MM.1S (cell line): Measurements from ENCODE around the gene MYO9B.

Experiments used
- DNase-seq: peaks from one replicate; pipeline ENCODE4 v3.0.0-alpha.2; 2015
- H2AFZ ChIP-seq: fragments of 300-600 bp; sonication (generic); 2 replicates; pipeline ENCODE4 v1.6.0; 2016; ENCODE audit warnings: antibody characterized with exemption, low read length
- H3F3A ChIP-seq: fragments of 300-600 bp; sonication (generic); 2 replicates; pipeline ENCODE4 v1.6.1; 2016; ENCODE audit warnings: mild to moderate bottlenecking, antibody characterized with exemption, low read length, moderate library complexity, mixed read lengths; ENCODE audit not compliant: insufficient read depth
- H3K27ac ChIP-seq: fragments of 300-600 bp; sonication (generic); 2 replicates; pipeline ENCODE4 v1.5.1; 2016; ENCODE audit warnings: mild to moderate bottlenecking, low read length
- H3K27me3 ChIP-seq: fragments of 300-600 bp; sonication (generic); replicated peaks from 2 replicates; pipeline ENCODE4 v1.6.0; 2016; ENCODE audit warnings: low read length; ENCODE audit not compliant: insufficient read depth
- H3K36me3 ChIP-seq: fragments of 300-600 bp; sonication (generic); replicated peaks from 2 replicates; pipeline ENCODE4 v1.6.1; 2016; ENCODE audit warnings: mild to moderate bottlenecking, low read length, mixed read lengths; ENCODE audit not compliant: insufficient read depth
- H3K4me1 ChIP-seq: fragments of 300-600 bp; sonication (generic); 2 replicates; pipeline ENCODE4 v1.6.1; 2016; ENCODE audit warnings: low read length, mixed read lengths
- H3K4me2 ChIP-seq: fragments of 300-600 bp; sonication (generic); 2 replicates; pipeline ENCODE4 v1.6.0; 2016; ENCODE audit warnings: low read depth, low read length
- H3K4me3 ChIP-seq: fragments of 300-600 bp; sonication (generic); 2 replicates; pipeline ENCODE4 v1.5.1; 2016; ENCODE audit warnings: low read length, mixed read lengths
- H3K79me2 ChIP-seq: fragments of 300-600 bp; sonication (generic); 2 replicates; pipeline ENCODE4 v1.6.1; 2016; ENCODE audit warnings: mixed run types, low read length, mixed read lengths
- H3K9ac ChIP-seq: fragments of 300-600 bp; sonication (generic); 2 replicates; pipeline ENCODE4 v1.6.1; 2016; ENCODE audit warnings: low read length, mixed read lengths
- H3K9me2 ChIP-seq: fragments of 300-600 bp; sonication (generic); replicated peaks from 2 replicates; pipeline ENCODE4 v1.6.1; 2016; ENCODE audit warnings: mild to moderate bottlenecking, low read length, mixed read lengths; ENCODE audit not compliant: insufficient read depth
- H3K9me3 ChIP-seq: fragments of 300-600 bp; sonication (generic); replicated peaks from 2 replicates; pipeline ENCODE4 v1.6.1; 2016; ENCODE audit warnings: mild to moderate bottlenecking, low read length, mixed read lengths; ENCODE audit not compliant: insufficient read depth
- H4K20me1 ChIP-seq: fragments of 300-600 bp; sonication (generic); 2 replicates; pipeline ENCODE4 v1.6.1; 2016; ENCODE audit warnings: mild to moderate bottlenecking, low read length, moderate library complexity, mixed read lengths; ENCODE audit not compliant: insufficient read depth
- EZH2 ChIP-seq: fragments of 300-600 bp; sonication (generic); optimal IDR thresholded peaks from 2 replicates; pipeline ENCODE3; 2017; ENCODE audit warnings: low read depth, mild to moderate bottlenecking, antibody characterized with exemption, low read length, mixed read lengths
- EZH2phosphoT487 ChIP-seq: fragments of 300-600 bp; sonication (generic); IDR thresholded peaks from 2 replicates; pipeline ENCODE4 v1.6.1; 2018; ENCODE audit warnings: antibody characterized with exemption, low read length
- TF ChIP-seq, protein P1 (sequence below): fragments of 300-600 bp; sonication (generic); IDR thresholded peaks from 2 replicates; pipeline ENCODE4 v1.5.1; 2016; ENCODE audit warnings: antibody characterized with exemption, low read length, mixed read lengths

The MYO9B gene

GRCh38 chr19:17225053-17225452 lies 149.5 kb downstream of the MYO9B start:
- no peak for TF ChIP-seq EZH2phosphoT487
- TF ChIP-seq, protein P1, sequence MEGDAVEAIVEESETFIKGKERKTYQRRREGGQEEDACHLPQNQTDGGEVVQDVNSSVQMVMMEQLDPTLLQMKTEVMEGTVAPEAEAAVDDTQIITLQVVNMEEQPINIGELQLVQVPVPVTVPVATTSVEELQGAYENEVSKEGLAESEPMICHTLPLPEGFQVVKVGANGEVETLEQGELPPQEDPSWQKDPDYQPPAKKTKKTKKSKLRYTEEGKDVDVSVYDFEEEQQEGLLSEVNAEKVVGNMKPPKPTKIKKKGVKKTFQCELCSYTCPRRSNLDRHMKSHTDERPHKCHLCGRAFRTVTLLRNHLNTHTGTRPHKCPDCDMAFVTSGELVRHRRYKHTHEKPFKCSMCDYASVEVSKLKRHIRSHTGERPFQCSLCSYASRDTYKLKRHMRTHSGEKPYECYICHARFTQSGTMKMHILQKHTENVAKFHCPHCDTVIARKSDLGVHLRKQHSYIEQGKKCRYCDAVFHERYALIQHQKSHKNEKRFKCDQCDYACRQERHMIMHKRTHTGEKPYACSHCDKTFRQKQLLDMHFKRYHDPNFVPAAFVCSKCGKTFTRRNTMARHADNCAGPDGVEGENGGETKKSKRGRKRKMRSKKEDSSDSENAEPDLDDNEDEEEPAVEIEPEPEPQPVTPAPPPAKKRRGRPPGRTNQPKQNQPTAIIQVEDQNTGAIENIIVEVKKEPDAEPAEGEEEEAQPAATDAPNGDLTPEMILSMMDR, result no peak
- no peak for TF ChIP-seq EZH2
- H3K27ac ChIP-seq, result no peak overlapping the region
- no peaks in the 10 kb centered on the region; the same call in 1 of the 2 replicates for H3K27me3 ChIP-seq
- no peaks in the 10 kb centered on the region for H3K79me2 ChIP-seq
- H3K9ac ChIP-seq, result no peak overlapping the region
- no peak overlapping the region for H3K4me3 ChIP-seq
- no peaks in the 10 kb centered on the region for H3K9me3 ChIP-seq
- H3K36me3 ChIP-seq, result no peaks in the 10 kb centered on the region
- no peak for DNase-seq
- H3K9me2 ChIP-seq, result no peaks in the 10 kb centered on the region
- no peaks in the 10 kb centered on the region for H4K20me1 ChIP-seq
- no peaks in the 10 kb centered on the region for H3F3A ChIP-seq
- H3K4me2 ChIP-seq, result no peak overlapping the region
- peaks cover 4% of the 10 kb centered on the region; the same call in 1 of the 2 replicates for H3K4me1 ChIP-seq
- no peak overlapping the region for H2AFZ ChIP-seq

GRCh38 chr19:17226002-17226933 lies 150.7 kb downstream of the MYO9B start, which contains the start of gene OCEL1:
Gene OCEL1, plus strand, starts transcription at chr19:17226226. Its CDS starts 22 bp downstream, at chr19:17226248.
- H3K79me2 ChIP-seq, result no peaks in the 10 kb centered on the region
- no peaks in the 10 kb centered on the region for H4K20me1 ChIP-seq
- H3K4me3 ChIP-seq, result peak within 1 kb of the TSS; percentile 73
- H3K27ac ChIP-seq, result peak within 1 kb of the TSS; percentile 76; the same call in 1 of the 2 replicates
- peak within 1 kb of the TSS; percentile 86 for H3K4me2 ChIP-seq
- no peaks in the 10 kb centered on the region for H3F3A ChIP-seq
- peak within 1 kb of the TSS; percentile 87 for H2AFZ ChIP-seq
- DNase-seq, result peak; percentile 98
- no peaks in the 10 kb centered on the region for H3K9me2 ChIP-seq
- H3K4me1 ChIP-seq, result peaks cover 4% of the 10 kb centered on the region; the same call in 1 of the 2 replicates
- H3K36me3 ChIP-seq, result no peaks in the 10 kb centered on the region
- no peak for TF ChIP-seq EZH2phosphoT487
- H3K27me3 ChIP-seq, result no peaks in the 10 kb centered on the region; the same call in 1 of the 2 replicates
- H3K9me3 ChIP-seq, result no peaks in the 10 kb centered on the region
- peak within 1 kb of the TSS; percentile 64; the same call in 1 of the 2 replicates for H3K9ac ChIP-seq

GRCh38 chr19:17227798-17228367 lies 152.3 kb downstream of the MYO9B start:
- no peak for DNase-seq

More at GRCh38 chr19:17227798-17228367, 152.3 kb downstream of the MYO9B start:
- H3K79me2 ChIP-seq, result no peaks in the 10 kb centered on the region
- H3F3A ChIP-seq, result no peaks in the 10 kb centered on the region
- TF ChIP-seq, protein P1, result no peak
- TF ChIP-seq EZH2 (no peak), EZH2phosphoT487 (no peak)
- H3K9me3 ChIP-seq, result no peaks in the 10 kb centered on the region
- no peaks in the 10 kb centered on the region for H3K9me2 ChIP-seq
- no peak overlapping the region for H3K27ac ChIP-seq
- H3K27me3 ChIP-seq, result no peaks in the 10 kb centered on the region; the same call in 1 of the 2 replicates
- H2AFZ ChIP-seq, result no peak overlapping the region
- H4K20me1 ChIP-seq, result no peaks in the 10 kb centered on the region
- no peak overlapping the region for H3K4me3 ChIP-seq
- H3K36me3 ChIP-seq, result no peaks in the 10 kb centered on the region
- no peak overlapping the region for H3K4me2 ChIP-seq
- no peak overlapping the region for H3K9ac ChIP-seq
- H3K4me1 ChIP-seq, result peaks cover 4% of the 10 kb centered on the region; the same call in 1 of the 2 replicates
